GM12872 (cell line): Measurements from ENCODE around the gene CAMTA1.

ENCODE experiments used
- TF ChIP-seq, protein P1 (sequence below): IDR thresholded peaks from 3 replicates; pipeline ENCODE4 v1.5.1; 2011; ENCODE audit warnings: low read depth, mild to moderate bottlenecking, low read length, moderate library complexity; ENCODE audit not compliant: insufficient read depth

The CAMTA1 gene

DNA sequence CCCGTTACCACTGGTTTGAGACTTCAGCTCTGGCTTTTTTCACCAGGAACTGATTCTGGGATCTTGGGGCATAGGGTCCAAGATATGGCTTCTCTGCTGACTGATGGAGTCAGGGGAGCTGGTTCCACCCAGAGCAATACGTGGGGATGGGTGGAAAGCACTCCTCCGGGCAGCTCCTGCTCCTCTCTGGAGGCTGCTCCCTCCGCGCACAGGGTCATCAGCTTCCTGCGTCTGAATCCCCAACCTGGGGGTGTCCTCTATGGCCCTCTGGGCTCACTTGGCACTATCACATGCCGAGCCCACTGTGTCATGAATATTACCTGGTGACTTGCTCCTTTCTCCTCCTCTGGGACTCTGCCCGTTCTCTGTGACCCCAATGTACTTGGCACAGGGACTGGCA, 580.5 kb downstream of the CAMTA1 start:
- TF ChIP-seq, protein P1, sequence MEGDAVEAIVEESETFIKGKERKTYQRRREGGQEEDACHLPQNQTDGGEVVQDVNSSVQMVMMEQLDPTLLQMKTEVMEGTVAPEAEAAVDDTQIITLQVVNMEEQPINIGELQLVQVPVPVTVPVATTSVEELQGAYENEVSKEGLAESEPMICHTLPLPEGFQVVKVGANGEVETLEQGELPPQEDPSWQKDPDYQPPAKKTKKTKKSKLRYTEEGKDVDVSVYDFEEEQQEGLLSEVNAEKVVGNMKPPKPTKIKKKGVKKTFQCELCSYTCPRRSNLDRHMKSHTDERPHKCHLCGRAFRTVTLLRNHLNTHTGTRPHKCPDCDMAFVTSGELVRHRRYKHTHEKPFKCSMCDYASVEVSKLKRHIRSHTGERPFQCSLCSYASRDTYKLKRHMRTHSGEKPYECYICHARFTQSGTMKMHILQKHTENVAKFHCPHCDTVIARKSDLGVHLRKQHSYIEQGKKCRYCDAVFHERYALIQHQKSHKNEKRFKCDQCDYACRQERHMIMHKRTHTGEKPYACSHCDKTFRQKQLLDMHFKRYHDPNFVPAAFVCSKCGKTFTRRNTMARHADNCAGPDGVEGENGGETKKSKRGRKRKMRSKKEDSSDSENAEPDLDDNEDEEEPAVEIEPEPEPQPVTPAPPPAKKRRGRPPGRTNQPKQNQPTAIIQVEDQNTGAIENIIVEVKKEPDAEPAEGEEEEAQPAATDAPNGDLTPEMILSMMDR = no peak

DNA sequence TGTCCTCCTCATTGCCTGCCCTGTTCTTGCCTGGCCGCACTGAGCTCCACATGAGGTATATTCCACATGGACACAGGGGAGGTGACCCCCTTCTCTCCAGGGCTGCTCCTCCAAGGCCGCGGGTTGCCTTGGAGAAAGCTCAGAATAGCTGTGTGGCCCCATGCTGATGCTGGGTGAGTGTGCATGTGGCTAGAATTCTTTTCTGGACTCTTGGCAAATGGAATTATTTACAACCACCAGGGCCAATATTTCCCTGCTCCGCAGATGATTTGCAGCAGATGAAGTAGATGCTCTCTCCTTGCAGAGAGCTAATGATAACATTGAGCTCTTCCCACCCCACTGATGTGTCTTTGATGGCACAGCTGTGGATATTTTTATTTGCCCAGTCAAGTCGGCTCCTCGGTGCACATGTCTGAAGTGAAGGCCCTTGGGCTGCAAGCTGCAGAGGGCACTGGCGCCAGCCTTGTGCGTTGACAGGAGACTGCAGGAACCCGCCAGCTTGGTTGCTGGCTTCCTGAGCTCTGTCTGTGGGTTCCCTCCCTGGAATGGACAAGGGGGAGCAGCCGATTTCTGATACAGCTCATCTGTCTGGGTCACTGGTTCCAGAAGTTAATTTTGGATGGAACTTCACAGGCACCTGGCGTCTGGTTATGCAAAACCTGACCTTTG, 581.2 kb downstream of the CAMTA1 start:
- TF ChIP-seq, protein P1 = no peak

DNA sequence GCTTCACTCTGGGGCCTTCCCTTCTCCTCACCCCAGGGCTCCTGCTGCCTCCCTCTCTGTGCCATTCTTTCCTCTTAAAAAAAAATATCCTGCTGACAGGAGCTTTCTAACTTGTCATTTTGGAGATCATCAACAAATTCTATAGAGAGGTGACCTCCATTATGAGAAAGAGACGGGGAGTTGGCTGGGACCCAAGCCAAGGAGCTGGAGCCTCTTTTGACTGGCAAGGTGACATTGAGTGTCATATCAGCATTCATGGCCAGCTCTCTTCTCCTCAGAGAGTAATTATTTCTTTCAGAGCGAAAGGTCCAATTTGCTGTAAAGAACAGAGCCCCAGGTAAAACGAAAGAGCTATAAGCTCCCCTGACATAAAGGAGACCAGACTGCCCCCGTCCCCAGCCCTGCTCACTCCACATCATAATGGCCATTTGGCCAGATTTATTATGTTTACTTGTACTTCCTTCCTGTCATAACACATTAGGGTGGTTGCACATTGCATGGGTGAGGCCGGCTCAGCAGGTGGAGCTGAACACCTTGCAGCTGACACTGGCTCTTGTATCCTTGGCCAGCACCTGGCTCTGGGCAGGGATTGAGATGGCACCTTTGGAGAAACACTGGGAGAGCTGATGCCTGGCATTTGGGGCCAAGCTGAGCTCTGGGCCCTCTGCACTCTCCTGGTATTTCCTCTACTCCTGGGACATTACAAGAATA, 581.9 kb downstream of the CAMTA1 start:
- TF ChIP-seq, protein P1 = no peak

DNA sequence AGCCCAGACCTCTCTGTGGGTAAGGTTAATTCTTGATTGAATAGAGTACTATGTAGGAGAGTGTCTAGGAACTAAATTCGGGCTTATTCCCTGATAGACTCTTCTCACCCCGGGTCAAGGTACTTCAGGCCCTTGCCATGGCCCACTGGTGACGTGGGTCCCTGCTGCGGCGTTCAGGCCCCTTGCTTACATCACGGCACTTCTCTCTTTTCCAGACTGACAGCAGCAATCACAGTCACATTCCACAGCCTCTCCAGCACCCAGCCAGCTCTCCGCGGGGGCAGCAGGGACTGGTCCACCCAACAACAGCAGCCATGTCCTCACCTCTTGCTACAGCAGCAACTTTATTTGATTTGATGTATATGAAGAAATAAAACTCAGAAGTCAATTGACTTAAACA, 584.6 kb downstream of the CAMTA1 start:
- TF ChIP-seq, protein P1 = no peak

DNA sequence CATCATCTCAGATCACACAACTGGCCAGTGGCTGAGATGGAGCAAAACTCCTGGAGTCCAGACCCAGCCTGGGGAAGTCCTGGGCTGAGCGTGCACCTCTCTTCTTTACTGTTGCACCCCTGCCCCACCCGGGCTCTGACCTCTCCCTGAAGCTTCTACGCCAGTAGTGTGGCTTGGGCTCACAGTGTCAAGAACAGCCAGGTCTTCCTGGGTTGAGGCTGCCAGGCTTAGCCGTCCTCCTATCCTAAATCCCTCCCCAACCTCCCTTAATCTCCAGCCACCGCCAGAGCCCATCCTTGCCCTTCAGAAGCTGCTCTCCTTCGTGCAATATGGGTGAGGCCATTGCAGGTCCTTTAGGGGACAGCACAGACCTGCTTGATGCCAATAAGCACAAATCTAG, 586.7 kb downstream of the CAMTA1 start:
- TF ChIP-seq, protein P1 = no peak

DNA sequence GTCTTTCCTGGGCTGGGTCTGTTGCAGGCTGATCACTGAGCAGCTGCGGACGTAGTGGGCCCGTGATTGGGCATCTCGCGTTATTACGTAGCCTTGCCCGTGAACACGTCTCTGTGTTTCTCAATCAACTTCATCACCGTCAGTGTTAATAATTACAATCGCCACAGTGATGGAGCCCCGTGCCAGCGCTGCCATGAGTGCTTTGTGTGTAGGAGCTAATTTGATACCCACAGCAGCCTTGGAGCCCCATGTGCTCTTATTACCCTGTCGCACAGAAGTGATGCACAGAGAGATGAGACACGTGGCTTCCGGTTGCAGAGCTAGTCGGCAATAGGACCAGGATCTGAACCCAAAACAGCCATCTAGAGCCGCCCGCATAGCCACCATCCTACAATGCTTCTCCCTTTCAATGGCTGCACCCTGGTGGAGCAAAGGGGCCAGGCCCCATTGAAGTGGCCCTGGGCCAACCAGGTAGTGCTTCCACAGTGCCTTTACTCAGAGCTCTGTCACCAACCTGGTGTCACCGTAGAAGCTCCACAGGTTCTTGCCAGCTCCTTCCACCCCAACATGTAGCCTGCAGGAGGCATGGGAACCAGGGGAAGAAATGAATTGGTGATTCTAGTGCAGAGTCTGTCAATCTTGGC, 587.3 kb downstream of the CAMTA1 start:
- TF ChIP-seq, protein P1 = no peak

DNA sequence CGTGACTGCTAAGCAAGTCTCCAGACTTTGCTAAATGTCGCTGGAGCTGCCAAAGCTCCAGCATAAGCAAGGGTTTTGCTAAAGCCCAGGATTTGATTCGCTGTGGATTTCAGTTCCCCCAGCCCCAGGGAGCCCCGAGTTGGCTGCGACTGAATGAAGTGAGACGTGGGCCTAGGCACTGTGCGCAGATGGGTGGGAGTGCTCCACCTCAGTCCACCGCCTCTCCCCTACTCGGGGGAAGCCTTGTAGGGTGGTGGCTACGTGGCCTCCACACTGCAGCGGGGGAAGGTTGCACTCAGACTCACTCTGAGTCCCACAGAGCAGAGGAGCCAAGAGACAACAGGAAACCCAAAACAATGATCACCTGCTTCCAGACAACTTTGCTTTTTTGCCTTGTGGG, 588.0 kb downstream of the CAMTA1 start:
- TF ChIP-seq, protein P1 = no peak
